NOMO-1 treated with DMSO at 0.1 percent for 48 hours (cell line): ENCODE data around the gene C22orf42.
A peak's percentile ranks its signal among the peaks of the same experiment; 100 is the strongest.
"Not testable (repeated sequence)": the region's sequence is repeated elsewhere in the genome, so short reads cannot be mapped to it uniquely, and the experiment has no call there.

Experiments
- DNase-seq: peaks from one replicate; lab custom pipeline; 2025; ENCODE audit not compliant: unreplicated experiment; lab: John Stamatoyannopoulos, UW

Gene C22orf42

DNA sequence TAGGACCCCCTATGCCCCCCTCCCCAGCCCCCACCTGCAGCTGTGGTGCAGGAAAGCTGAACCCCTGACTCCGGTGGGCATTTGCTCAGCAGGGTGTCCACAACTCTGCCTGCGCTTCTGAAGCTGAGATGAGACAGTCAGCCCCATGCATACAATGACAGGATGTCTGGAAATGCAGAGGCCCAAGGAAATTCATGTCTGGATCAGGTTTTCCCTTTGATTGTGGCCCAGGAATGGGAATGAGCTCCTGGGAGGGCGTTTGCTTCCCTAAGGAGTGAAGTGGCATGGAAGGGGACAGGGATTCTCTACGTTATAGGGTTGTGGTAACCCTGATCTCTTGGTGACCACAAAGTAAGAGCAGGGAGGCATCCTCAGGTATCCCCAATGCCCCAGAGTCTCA, 22.2 kb downstream of the C22orf42 start:
- not testable (repeated sequence) for DNase-seq

GRCh38 chr22:32135958-32136357, 23.1 kb downstream of the C22orf42 start:
- DNase-seq = not testable (repeated sequence)

GRCh38 chr22:32134796-32135195, 24.3 kb downstream of the C22orf42 start:
- not testable (repeated sequence) for DNase-seq

- DNase-seq = no peak
Measured at GRCh38 chr22:32132783-32133182, 26.3 kb downstream of the C22orf42 start.

GRCh38 chr22:32132126-32132525, 27.0 kb downstream of the C22orf42 start:
- no peak for DNase-seq

DNA sequence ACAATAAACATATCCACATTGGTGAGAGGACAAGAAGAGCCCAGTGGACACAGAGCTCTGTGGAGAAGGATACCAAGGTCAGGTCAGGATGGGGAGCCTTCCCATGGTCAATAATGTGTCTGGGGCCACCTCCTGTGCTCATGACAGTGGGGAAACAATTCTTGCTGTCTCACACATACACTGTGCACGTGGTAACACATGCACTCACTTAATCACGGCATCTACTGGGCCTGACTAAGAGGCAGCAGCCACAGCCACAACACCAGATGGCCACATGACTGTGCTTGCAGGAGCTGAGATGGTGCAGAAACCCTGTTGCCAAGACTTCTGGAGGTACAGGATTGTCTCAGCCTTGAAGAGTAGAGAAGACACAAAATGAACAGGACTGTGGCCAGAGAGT, 28.6 kb downstream of the C22orf42 start:
- no peak for DNase-seq

- no peak for DNase-seq
Measured at GRCh38 chr22:32127904-32128303, 31.2 kb downstream of the C22orf42 start.

DNA sequence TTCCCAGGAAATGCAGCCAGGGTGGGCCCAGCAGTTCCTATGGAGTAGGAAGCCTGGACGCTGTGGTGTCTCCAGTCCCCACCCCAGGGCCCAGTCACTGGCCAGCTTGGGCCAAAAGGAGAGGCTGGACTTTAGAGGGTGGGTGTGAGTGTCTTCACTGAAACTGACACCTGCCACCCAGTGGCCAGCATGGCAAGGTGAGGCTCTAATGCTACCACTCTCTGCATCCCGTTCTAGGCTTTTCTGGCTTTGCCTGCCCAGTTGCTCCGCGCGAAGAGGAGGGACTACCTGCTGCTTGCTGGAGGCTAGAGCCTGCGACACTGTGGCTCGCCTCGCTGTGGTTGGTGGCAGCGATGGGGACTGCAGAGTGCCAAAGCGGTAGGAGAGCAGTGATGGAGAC, 35.4 kb downstream of the C22orf42 start:
- DNase-seq = no peak

DNA sequence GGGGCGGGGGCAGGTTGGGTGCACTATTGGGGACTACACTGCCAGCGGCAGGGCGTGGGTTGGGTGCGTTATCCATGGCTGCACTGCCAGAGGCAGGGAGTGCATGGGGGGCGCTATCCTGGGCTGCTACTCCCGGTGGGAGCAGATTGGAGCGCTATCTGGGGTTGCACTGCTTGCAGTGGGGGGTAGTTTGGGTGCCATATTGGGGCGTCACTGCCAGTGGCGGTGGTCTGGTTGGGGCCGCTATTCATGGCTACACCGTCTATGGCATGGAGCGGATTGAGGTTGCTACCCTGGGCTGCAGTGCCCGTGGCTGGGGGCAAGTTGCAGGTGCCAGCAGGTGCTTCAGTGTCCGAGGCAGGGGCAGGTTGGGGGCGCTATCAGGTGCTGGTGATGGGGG, 36.2 kb downstream of the C22orf42 start:
- DNase-seq = no peak

- DNase-seq = no peak
Measured at GRCh38 chr22:32120603-32121002, 38.5 kb downstream of the C22orf42 start.

- DNase-seq = no peak
Measured at GRCh38 chr22:32119568-32120235, 39.4 kb downstream of the C22orf42 start.

- DNase-seq = no peak
Measured at GRCh38 chr22:32112380-32112779, 46.7 kb downstream of the C22orf42 start.

- DNase-seq = peak; percentile 13
Measured at GRCh38 chr22:32106930-32107329, 52.2 kb downstream of the C22orf42 start.

DNA sequence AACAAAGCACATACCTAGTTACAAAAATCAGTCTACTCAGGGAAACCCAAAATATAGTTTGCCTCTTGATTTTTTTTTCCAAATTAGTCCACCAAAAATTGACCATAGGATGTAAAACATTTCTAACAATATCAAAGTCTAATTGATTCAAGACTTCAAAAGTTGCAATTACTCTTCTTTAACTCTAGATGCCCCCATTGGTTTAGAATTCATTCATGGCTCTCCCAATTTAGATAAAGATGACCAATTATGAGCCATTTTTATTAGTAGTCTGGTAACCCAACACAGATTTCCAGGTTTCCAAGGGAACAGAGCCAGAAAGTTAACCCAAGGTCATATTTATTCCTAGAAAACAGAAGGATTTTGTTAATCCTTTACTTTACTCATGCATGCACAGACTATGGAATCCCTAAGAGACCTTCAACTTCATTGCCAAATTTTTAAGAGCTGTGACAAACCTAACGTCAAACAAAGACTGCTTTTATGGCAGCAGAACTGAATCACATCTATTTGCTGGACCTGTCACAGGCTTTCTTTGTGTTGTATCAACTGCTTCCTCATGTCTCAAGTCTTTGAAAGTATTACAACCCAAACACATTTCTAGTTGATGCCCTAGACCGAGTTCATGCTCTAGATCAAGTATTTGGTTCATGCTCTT, 55.3 kb downstream of the C22orf42 start:
- DNase-seq = peak; percentile 25

GRCh38 chr22:32100711-32101110, 58.4 kb downstream of the C22orf42 start:
- no peak for DNase-seq
